GM10248 (cell line): ENCODE measurements around the gene SLC25A26.
"Not testable (repeated sequence)": the region's sequence is repeated elsewhere in the genome, so short reads cannot be mapped to it uniquely, and the experiment has no call there.

Experiments
- CTCF ChIA-PET: fragments of 300-600 bp; sonication (Branson Sonifier 250); formaldehyde crosslinking; extraction: SDS; loops from one replicate; lab custom pipeline; 2021; ENCODE audit warnings: antibody characterized with exemption; lab: Yijun Ruan, JAX
- POLR2A ChIA-PET: fragments of 350-650 bp; sonication (Branson Sonifier 250); formaldehyde crosslinking; extraction: SDS; loops from one replicate; lab custom pipeline; 2020; ENCODE audit warnings: antibody characterized with exemption; lab: Yijun Ruan, JAX
- DNase-seq: peaks from one replicate; pipeline ENCODE4 v3.0.0; 2012; ENCODE audit errors: extremely low spot score
- TF ChIP-seq, protein P1 (sequence below): IDR thresholded peaks from 2 replicates; pipeline ENCODE4 v1.5.1; 2012; ENCODE audit warnings: mild to moderate bottlenecking, low read depth; ENCODE audit errors: extremely low read depth, missing control alignments, control extremely low read depth

Gene SLC25A26

DNA sequence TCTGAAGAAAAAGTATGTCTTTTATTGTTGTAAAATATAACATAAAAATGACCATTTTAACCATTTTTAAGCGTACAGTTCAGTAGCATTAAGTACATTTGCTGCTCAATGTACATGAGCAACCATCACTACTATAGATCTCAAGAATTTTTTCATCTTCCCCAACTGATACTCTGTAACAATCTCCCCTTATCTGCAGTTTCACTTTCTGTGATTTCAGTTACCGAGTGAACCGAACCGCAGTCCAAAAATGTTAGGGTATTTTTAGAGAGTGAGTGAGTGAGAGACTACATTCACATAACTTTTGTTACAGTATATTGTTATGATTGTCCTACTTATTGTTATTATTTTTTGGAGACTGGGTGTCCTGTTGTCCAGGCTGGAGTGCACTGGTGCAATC lies 9.0 kb upstream of the SLC25A26 start:
- no peak for DNase-seq
- TF ChIP-seq, protein P1, sequence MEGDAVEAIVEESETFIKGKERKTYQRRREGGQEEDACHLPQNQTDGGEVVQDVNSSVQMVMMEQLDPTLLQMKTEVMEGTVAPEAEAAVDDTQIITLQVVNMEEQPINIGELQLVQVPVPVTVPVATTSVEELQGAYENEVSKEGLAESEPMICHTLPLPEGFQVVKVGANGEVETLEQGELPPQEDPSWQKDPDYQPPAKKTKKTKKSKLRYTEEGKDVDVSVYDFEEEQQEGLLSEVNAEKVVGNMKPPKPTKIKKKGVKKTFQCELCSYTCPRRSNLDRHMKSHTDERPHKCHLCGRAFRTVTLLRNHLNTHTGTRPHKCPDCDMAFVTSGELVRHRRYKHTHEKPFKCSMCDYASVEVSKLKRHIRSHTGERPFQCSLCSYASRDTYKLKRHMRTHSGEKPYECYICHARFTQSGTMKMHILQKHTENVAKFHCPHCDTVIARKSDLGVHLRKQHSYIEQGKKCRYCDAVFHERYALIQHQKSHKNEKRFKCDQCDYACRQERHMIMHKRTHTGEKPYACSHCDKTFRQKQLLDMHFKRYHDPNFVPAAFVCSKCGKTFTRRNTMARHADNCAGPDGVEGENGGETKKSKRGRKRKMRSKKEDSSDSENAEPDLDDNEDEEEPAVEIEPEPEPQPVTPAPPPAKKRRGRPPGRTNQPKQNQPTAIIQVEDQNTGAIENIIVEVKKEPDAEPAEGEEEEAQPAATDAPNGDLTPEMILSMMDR: no peak
- ChIA-PET CTCF (no interaction called here), POLR2A (no interaction called here)

DNA sequence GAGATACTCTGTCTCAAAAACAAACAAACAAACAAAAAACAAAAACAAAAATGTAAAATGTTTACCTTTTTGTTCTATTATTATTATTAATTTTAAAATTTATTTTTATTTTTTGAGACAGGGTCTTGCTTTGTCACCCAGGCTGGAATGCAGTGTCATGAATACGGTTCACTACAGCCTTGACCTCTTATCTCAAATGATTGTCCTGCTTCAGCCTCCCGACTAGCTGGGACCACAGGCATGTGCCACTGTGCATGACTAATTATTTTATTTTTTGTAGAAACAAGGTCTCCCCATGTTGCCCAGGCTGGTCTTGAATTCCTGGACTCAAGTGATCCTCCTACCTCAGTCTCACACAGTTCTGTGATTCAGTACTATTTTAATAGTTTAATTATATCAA lies 5.7 kb upstream of the SLC25A26 start:
- CTCF ChIA-PET: no interaction called here
- TF ChIP-seq, protein P1: no peak
- no peak for DNase-seq
- POLR2A ChIA-PET: no interaction called here

DNA sequence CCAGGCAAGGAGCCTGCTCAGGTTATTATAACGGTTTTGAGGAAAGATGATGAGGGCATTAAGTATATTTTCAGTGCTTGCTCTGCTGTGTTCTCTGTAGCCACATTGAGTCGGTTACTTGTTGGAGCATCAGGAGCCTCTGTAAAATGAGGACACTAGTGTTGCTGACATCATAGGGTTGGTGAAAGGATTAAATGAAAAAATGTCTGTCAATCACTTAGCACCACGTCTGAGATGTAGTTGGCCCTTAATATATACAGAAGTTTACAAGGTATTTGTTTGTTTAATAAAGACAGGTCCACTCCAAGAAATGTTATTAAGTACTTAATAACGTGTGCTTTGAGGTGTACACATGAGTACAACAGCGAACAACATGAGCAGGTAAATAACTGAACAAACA lies 735 bp upstream of the SLC25A26 start:
- CTCF ChIA-PET: no interaction called here
- POLR2A ChIA-PET: no interaction called here
- no peak for DNase-seq
- TF ChIP-seq, protein P1: no peak

DNA sequence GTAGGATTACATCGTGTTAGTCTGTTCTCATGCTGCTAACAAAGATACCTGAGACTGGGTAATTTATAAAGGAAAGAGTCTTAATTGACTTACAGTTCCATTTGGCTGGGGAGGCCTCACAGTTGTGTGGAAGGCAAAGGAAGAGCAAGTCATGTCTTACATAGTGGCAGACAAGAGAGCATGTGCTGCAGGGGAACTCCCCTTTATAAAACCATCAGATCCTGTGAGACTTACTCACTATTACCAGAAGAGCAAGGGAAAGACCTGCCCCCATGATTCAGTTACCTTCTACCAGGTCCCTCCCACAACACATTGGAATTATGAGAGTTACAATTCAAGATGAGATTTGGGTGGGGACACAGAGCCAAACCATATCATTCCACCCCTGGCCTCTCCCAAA lies 3.4 kb downstream of the SLC25A26 start:
- TF ChIP-seq, protein P1: no peak
- no peak for DNase-seq

DNA sequence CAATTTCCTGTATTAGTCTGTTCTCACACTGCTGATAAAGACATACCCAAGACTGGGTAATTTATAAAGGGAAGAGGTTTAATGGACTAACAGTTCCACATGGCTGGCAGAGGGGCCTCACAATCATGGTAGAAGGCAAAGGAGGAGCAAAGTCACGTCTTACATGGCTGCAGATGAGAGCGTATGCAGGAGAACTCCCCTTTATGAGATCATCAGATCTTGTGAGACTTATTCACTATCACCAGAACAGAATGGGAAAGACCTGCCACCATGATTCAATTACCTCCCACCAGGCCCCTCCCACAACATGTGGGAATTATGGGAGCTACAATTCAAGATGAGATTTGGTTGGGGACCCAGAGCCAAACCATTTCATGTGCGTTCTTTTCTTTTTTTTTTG lies 5.3 kb downstream of the SLC25A26 start:
- CTCF ChIA-PET: interaction anchor here (1.5 kb wide), 1 partner anchor 597 kb away, joined by 3 read pairs; no protein-coding TSS in a partner anchor
- POLR2A ChIA-PET, DNase-seq: not testable (repeated sequence)

More for the DNA sequence above, 3.4 kb downstream of the SLC25A26 start:
- ChIA-PET CTCF (interaction anchor here (0.8 to 1.3 kb wide), 3 partner anchors 11 to 598 kb away, joined by 3 read pairs; no protein-coding TSS in a partner anchor), POLR2A (no interaction called here)

DNA sequence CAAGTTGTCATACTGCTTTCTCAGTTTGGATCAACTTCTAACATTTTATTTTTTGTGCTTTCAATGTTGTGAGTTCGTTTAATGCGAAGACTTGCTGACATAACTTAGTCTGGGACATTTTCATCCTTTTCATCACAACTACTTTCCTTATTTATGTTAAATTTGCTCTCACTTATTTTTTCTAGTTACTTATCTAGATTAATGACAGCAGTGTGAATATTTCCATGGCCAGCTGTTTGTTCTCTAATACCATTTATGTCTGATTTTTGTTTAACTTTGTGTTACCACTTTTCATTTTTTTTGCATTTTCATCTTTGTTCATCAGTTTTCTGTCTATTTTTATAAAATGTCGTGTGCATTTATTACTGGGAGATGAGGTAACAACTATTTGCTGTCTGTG lies 6.2 kb downstream of the SLC25A26 start:
- TF ChIP-seq, protein P1: no peak
- CTCF ChIA-PET: interaction anchor here (1.3 to 1.5 kb wide), 2 partner anchors 27 to 596 kb away, joined by 3 to 4 read pairs; no protein-coding TSS in a partner anchor
- DNase-seq: no peak
- POLR2A ChIA-PET: interaction anchor here (0.7 kb wide), 1 partner anchor 186 kb away, joined by 4 read pairs; no protein-coding TSS in a partner anchor

DNA sequence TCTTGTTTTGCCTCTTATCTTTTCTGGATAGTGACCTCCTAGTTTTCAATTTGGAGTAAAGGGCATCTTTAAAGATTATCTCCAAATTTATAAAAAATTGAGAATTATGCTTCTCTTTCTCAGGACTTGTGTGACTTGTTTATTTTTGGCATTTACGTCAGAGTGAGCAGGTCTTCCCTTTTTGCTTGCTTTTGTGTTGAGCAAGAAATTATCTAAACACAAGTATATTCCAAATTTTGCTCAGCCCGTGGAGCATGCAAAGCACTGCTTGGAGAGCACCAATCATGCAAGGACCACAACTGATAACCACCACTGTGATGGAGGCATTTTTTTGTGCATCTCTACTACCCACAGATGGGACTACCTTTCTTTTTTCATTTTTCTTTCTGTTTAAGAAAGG lies 7.1 kb downstream of the SLC25A26 start:
- TF ChIP-seq, protein P1: no peak
- POLR2A ChIA-PET: no interaction called here
- CTCF ChIA-PET: no interaction called here
- no peak for DNase-seq
